PC-9 (cell line): ENCODE results near the gene ARR3.

Experiments
- CTCF ChIP-seq: fragments of 200-600 bp; sonication (generic); conservative IDR thresholded peaks from 2 replicates; pipeline ENCODE4 v1.6.1; 2017; ENCODE audit warnings: mixed run types, antibody characterized with exemption, mild to moderate bottlenecking, moderate library complexity
- EZH2 ChIP-seq: fragments of 200-600 bp; sonication (generic); IDR thresholded peaks from 2 replicates; pipeline ENCODE4 v1.8.0; 2017; ENCODE audit warnings: antibody characterized with exemption, low read depth

GRCh38 chrX:70257423-70258288 lies 10.5 kb upstream of the ARR3 start:
- TF ChIP-seq CTCF (no peak), EZH2 (no peak)
